ENCODE data around the gene COL23A1.

GRCh38 chr5:178380086-178380485 is 210.1 kb downstream of the COL23A1 start:
- TF ChIP-seq POLR2AphosphoS5 (IDR thresholded peaks at IDR 0.05; ENCODE audit: low read depth) (no peak), CTCF (conservative IDR thresholded peaks at IDR 0.05; ENCODE audit: low read depth in 2 of 2) (no peak), STAT1 (IDR thresholded peaks at IDR 0.05; ENCODE audit: unreplicated experiment) (no peak), EZH2 (IDR thresholded peaks at IDR 0.05; ENCODE audit: low read depth, unreplicated experiment) (no peak), CREB1 (CRISPR knock-in tag; IDR thresholded peaks at IDR 0.05; ENCODE audit: low read depth) (no peak), EZH2phosphoT487 (IDR thresholded peaks at IDR 0.05; ENCODE audit: unreplicated experiment) (no peak), ZNF331 (CRISPR knock-in tag; IDR thresholded peaks at IDR 0.05; ENCODE audit: low read depth) (no peak), ETS1 (IDR thresholded peaks at IDR 0.05) (no peak), JUNB (IDR thresholded peaks at IDR 0.05; ENCODE audit: unreplicated experiment) (no peak), ZNF114 (CRISPR knock-in tag; IDR thresholded peaks at IDR 0.05) (no peak)
- TF ChIP-seq, protein P1, sequence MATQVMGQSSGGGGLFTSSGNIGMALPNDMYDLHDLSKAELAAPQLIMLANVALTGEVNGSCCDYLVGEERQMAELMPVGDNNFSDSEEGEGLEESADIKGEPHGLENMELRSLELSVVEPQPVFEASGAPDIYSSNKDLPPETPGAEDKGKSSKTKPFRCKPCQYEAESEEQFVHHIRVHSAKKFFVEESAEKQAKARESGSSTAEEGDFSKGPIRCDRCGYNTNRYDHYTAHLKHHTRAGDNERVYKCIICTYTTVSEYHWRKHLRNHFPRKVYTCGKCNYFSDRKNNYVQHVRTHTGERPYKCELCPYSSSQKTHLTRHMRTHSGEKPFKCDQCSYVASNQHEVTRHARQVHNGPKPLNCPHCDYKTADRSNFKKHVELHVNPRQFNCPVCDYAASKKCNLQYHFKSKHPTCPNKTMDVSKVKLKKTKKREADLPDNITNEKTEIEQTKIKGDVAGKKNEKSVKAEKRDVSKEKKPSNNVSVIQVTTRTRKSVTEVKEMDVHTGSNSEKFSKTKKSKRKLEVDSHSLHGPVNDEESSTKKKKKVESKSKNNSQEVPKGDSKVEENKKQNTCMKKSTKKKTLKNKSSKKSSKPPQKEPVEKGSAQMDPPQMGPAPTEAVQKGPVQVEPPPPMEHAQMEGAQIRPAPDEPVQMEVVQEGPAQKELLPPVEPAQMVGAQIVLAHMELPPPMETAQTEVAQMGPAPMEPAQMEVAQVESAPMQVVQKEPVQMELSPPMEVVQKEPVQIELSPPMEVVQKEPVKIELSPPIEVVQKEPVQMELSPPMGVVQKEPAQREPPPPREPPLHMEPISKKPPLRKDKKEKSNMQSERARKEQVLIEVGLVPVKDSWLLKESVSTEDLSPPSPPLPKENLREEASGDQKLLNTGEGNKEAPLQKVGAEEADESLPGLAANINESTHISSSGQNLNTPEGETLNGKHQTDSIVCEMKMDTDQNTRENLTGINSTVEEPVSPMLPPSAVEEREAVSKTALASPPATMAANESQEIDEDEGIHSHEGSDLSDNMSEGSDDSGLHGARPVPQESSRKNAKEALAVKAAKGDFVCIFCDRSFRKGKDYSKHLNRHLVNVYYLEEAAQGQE (IDR thresholded peaks at IDR 0.05; ENCODE audit: unreplicated experiment), result no peak
- TF ChIP-seq, protein P2, sequence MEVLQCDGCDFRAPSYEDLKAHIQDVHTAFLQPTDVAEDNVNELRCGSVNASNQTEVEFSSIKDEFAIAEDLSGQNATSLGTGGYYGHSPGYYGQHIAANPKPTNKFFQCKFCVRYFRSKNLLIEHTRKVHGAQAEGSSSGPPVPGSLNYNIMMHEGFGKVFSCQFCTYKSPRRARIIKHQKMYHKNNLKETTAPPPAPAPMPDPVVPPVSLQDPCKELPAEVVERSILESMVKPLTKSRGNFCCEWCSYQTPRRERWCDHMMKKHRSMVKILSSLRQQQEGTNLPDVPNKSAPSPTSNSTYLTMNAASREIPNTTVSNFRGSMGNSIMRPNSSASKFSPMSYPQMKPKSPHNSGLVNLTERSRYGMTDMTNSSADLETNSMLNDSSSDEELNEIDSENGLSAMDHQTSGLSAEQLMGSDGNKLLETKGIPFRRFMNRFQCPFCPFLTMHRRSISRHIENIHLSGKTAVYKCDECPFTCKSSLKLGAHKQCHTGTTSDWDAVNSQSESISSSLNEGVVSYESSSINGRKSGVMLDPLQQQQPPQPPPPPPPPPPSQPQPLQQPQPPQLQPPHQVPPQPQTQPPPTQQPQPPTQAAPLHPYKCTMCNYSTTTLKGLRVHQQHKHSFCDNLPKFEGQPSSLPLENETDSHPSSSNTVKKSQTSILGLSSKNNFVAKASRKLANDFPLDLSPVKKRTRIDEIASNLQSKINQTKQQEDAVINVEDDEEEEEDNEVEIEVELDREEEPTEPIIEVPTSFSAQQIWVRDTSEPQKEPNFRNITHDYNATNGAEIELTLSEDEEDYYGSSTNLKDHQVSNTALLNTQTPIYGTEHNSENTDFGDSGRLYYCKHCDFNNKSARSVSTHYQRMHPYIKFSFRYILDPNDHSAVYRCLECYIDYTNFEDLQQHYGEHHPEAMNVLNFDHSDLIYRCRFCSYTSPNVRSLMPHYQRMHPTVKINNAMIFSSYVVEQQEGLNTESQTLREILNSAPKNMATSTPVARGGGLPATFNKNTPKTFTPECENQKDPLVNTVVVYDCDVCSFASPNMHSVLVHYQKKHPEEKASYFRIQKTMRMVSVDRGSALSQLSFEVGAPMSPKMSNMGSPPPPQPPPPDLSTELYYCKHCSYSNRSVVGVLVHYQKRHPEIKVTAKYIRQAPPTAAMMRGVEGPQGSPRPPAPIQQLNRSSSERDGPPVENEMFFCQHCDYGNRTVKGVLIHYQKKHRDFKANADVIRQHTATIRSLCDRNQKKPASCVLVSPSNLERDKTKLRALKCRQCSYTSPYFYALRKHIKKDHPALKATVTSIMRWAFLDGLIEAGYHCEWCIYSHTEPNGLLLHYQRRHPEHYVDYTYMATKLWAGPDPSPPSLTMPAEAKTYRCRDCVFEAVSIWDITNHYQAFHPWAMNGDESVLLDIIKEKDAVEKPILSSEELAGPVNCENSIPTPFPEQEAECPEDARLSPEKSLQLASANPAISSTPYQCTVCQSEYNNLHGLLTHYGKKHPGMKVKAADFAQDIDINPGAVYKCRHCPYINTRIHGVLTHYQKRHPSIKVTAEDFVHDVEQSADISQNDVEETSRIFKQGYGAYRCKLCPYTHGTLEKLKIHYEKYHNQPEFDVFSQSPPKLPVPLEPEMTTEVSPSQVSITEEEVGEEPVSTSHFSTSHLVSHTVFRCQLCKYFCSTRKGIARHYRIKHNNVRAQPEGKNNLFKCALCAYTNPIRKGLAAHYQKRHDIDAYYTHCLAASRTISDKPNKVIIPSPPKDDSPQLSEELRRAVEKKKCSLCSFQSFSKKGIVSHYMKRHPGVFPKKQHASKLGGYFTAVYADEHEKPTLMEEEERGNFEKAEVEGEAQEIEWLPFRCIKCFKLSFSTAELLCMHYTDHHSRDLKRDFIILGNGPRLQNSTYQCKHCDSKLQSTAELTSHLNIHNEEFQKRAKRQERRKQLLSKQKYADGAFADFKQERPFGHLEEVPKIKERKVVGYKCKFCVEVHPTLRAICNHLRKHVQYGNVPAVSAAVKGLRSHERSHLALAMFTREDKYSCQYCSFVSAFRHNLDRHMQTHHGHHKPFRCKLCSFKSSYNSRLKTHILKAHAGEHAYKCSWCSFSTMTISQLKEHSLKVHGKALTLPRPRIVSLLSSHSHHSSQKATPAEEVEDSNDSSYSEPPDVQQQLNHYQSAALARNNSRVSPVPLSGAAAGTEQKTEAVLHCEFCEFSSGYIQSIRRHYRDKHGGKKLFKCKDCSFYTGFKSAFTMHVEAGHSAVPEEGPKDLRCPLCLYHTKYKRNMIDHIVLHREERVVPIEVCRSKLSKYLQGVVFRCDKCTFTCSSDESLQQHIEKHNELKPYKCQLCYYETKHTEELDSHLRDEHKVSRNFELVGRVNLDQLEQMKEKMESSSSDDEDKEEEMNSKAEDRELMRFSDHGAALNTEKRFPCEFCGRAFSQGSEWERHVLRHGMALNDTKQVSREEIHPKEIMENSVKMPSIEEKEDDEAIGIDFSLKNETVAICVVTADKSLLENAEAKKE (CRISPR knock-in tag; IDR thresholded peaks at IDR 0.05), result no peak

Measured in GM23338 (cell line).